ENCODE data around the gene KCNMB2. TPM values are rescaled to one million over a fixed set of nuclear protein-coding genes. Genes with fewer than 3 reads are reported as not detected.

Gene KCNMB2
- total and polyA plus RNA-seq, 8 donors: 0.48 to 3.7 (median 1.8) TPM; not detected in 4

- H3K27me3 ChIP-seq: no peaks in the 10 kb centered on the region
- H3K4me1 ChIP-seq: no peaks in the 10 kb centered on the region
- H3K27ac ChIP-seq: no peak overlapping the region
- TF ChIP-seq POLR2A (IDR thresholded peaks at IDR 0.05) (no peak), EP300 (IDR thresholded peaks at IDR 0.05) (no peak), POLR2AphosphoS5 (IDR thresholded peaks at IDR 0.05) (no peak)
- TF ChIP-seq, protein P1, sequence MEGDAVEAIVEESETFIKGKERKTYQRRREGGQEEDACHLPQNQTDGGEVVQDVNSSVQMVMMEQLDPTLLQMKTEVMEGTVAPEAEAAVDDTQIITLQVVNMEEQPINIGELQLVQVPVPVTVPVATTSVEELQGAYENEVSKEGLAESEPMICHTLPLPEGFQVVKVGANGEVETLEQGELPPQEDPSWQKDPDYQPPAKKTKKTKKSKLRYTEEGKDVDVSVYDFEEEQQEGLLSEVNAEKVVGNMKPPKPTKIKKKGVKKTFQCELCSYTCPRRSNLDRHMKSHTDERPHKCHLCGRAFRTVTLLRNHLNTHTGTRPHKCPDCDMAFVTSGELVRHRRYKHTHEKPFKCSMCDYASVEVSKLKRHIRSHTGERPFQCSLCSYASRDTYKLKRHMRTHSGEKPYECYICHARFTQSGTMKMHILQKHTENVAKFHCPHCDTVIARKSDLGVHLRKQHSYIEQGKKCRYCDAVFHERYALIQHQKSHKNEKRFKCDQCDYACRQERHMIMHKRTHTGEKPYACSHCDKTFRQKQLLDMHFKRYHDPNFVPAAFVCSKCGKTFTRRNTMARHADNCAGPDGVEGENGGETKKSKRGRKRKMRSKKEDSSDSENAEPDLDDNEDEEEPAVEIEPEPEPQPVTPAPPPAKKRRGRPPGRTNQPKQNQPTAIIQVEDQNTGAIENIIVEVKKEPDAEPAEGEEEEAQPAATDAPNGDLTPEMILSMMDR (IDR thresholded peaks at IDR 0.05): no peak
- intact Hi-C loops (cut with DNase I; ENCODE audit: low total_unique reads): no loop called here
- H3K9me3 ChIP-seq: no peaks in the 10 kb centered on the region
- H3K36me3 ChIP-seq: no peaks in the 10 kb centered on the region
- DNase-seq: no peak
- no peak overlapping the region for H3K4me3 ChIP-seq
Measured at GRCh38 chr3:178624276-178624675, 88.0 kb downstream of the KCNMB2 start.

GRCh38 chr3:178625053-178625600 is 88.9 kb downstream of the KCNMB2 start:
- H3K27ac ChIP-seq: no peak overlapping the region
- intact Hi-C loops (cut with DNase I; ENCODE audit: low total_unique reads): no loop called here
- H3K4me1 ChIP-seq: no peaks in the 10 kb centered on the region
- no peaks in the 10 kb centered on the region for H3K36me3 ChIP-seq
- DNase-seq: no peak
- no peaks in the 10 kb centered on the region for H3K9me3 ChIP-seq
- 81 to 91% (median 90%) methylated on average over 3 to 7 of the region's 7 CpGs for WGBS, 5 donors
- no peak overlapping the region for H3K4me3 ChIP-seq
- TF ChIP-seq, protein P1 (IDR thresholded peaks at IDR 0.05): no peak
- no peak for TF ChIP-seq POLR2A (IDR thresholded peaks at IDR 0.05)
- no peaks in the 10 kb centered on the region for H3K27me3 ChIP-seq

GRCh38 chr3:178628037-178628436 is 91.8 kb downstream of the KCNMB2 start:
- H3K4me1 ChIP-seq: no peaks in the 10 kb centered on the region
- no peaks in the 10 kb centered on the region for H3K9me3 ChIP-seq
- no peak for DNase-seq
- no peak overlapping the region for H3K4me3 ChIP-seq
- H3K36me3 ChIP-seq: no peaks in the 10 kb centered on the region
- no peaks in the 10 kb centered on the region for H3K27me3 ChIP-seq
- H3K27ac ChIP-seq: no peak overlapping the region
- intact Hi-C loops (cut with DNase I; ENCODE audit: low total_unique reads): no loop called here
- TF ChIP-seq EP300 (IDR thresholded peaks at IDR 0.05): no peak

- WGBS, 5 donors: 90 to 94% (median 92%) methylated on average over 2 of the region's 2 CpGs
- H3K9me3 ChIP-seq: peaks cover 0 to 6% (median 2%) of the 10 kb centered on the region in 4 donors
- intact Hi-C loops (cut with DNase I; ENCODE audit: low total_unique reads): no loop called here
- H3K36me3 ChIP-seq: no peaks in the 10 kb centered on the region
- no peaks in the 10 kb centered on the region for H3K27me3 ChIP-seq
- no peak for TF ChIP-seq POLR2AphosphoS5 (IDR thresholded peaks at IDR 0.05)
- no peak for TF ChIP-seq EP300 (IDR thresholded peaks at IDR 0.05)
- TF ChIP-seq, protein P1 (IDR thresholded peaks at IDR 0.05): no peak
- TF ChIP-seq POLR2A (IDR thresholded peaks at IDR 0.05): no peak
- no peak overlapping the region for H3K4me3 ChIP-seq
- DNase-seq: no peak
- no peaks in the 10 kb centered on the region for H3K4me1 ChIP-seq
- H3K27ac ChIP-seq: no peak overlapping the region
Measured at GRCh38 chr3:178629430-178630178, 93.4 kb downstream of the KCNMB2 start.

GRCh38 chr3:178631950-178632349 is 95.7 kb downstream of the KCNMB2 start:
- Histone ChIP-seq H3K27me3 (no peaks in the 10 kb centered on the region), H3K36me3 (no peaks in the 10 kb centered on the region), H3K4me3 (no peak overlapping the region), H3K27ac (no peak overlapping the region), H3K4me1 (no peaks in the 10 kb centered on the region), H3K9me3 (peaks cover 0 to 6% (median 2%) of the 10 kb centered on the region in 4 donors)
- TF ChIP-seq POLR2A (IDR thresholded peaks at IDR 0.05) (no peak), POLR2AphosphoS5 (IDR thresholded peaks at IDR 0.05) (no peak), EP300 (IDR thresholded peaks at IDR 0.05) (no peak)
- TF ChIP-seq, protein P1 (IDR thresholded peaks at IDR 0.05): no peak
- DNase-seq: no peak
- intact Hi-C loops (cut with DNase I; ENCODE audit: low total_unique reads): no loop called here
- WGBS, 5 donors: 68 to 94% (median 76%) methylated on average over 1 of the region's 1 CpG

Measured in stomach (tissue), 9 donors.